Fibroblast of lung (primary cell): ENCODE measurements around the gene WNT2B. TPM values are rescaled to one million over a fixed set of nuclear protein-coding genes. Genes with fewer than 3 reads are reported as not detected.

ENCODE experiments used
- DNase-seq, 2 donors: peaks; one replicate each; pipeline versions ENCODE4 v3.0.0 to v3.0.0-alpha.2; 2010; ENCODE audit warnings: low read depth in 2 of 2
- H2AFZ ChIP-seq: 2 replicates; pipeline ENCODE4 v1.5.1; 2012; ENCODE audit warnings: low read length, control low read depth, inconsistent platforms
- H3K27ac ChIP-seq: 2 replicates; pipeline ENCODE4 v1.5.1; 2011; ENCODE audit warnings: low read length, control low read depth; ENCODE audit not compliant: insufficient read depth
- H3K27me3 ChIP-seq: 2 replicates; pipeline ENCODE4 v1.5.1; 2011; ENCODE audit warnings: mild to moderate bottlenecking, low read length; ENCODE audit not compliant: control insufficient read depth, insufficient read depth
- H3K36me3 ChIP-seq: 2 replicates; pipeline ENCODE4 v1.5.1; 2011; ENCODE audit warnings: low read length; ENCODE audit not compliant: control insufficient read depth, insufficient read depth
- H3K4me1 ChIP-seq: 2 replicates; pipeline ENCODE4 v1.5.1; 2011; ENCODE audit warnings: low read length; ENCODE audit not compliant: control insufficient read depth, insufficient read depth; ENCODE audit errors: extremely low read depth
- H3K4me2 ChIP-seq: 2 replicates; pipeline ENCODE4 v1.5.1; 2011; ENCODE audit warnings: low read length, control low read depth; ENCODE audit not compliant: insufficient read depth; ENCODE audit errors: extremely low read depth
- H3K4me3 ChIP-seq, 4 experiments: fragments of 200-600 bp in 1 of 4; sonication (generic) in 1 of 4; replicated peaks in 1 of 4; 2 replicates each; pipeline ENCODE4 v1.5.1; 2011 to 2016; ENCODE audit warnings: low read length in 4 of 4, low read depth in 3 of 4, mild to moderate bottlenecking in 3 of 4, control low read depth in 2 of 4, inconsistent platforms in 1 of 4, mixed read lengths in 1 of 4; ENCODE audit not compliant: insufficient read depth in 1 of 4; ENCODE audit errors: control extremely low read depth in 1 of 4
- H3K79me2 ChIP-seq: 2 replicates; pipeline ENCODE4 v1.5.1; 2012; ENCODE audit warnings: mild to moderate bottlenecking, low read length, inconsistent platforms; ENCODE audit not compliant: control insufficient read depth, insufficient read depth
- H3K9ac ChIP-seq: 2 replicates; pipeline ENCODE4 v1.5.1; 2011; ENCODE audit warnings: mild to moderate bottlenecking, low read length, control low read depth; ENCODE audit not compliant: insufficient read depth
- H3K9me3 ChIP-seq: 2 replicates; pipeline ENCODE4 v1.5.1; 2012; ENCODE audit warnings: low read depth, low read length; ENCODE audit not compliant: control insufficient read depth, insufficient read depth
- H4K20me1 ChIP-seq: 2 replicates; pipeline ENCODE4 v1.5.1; 2011; ENCODE audit warnings: low read length; ENCODE audit not compliant: control insufficient read depth, insufficient read depth; ENCODE audit errors: extremely low read depth
- CTCF ChIP-seq, 2 donors: IDR thresholded peaks in 1 of 2; conservative IDR thresholded peaks in 1 of 2; 1 replicate in 1 of 2; 2 replicates in 1 of 2; pipeline ENCODE4 v1.5.1; 2011 to 2012; ENCODE audit warnings: low read length in 2 of 2, control low read depth in 1 of 2, inconsistent platforms in 1 of 2, low read depth in 1 of 2, mild to moderate bottlenecking in 1 of 2
- EZH2 ChIP-seq: IDR thresholded peaks from 2 replicates; pipeline ENCODE4 v1.5.1; 2012; ENCODE audit warnings: low read length, control low read depth, mild to moderate bottlenecking; ENCODE audit errors: missing control alignments
- polyA plus RNA-seq, 2 donors: library from polyadenylated mRNA; depleted of rRNA in 1 of 2; stranded (reverse) in 1 of 2; unstranded in 1 of 2; fragments of >200 nt; gene quantifications; 2 replicates each; pipeline ENCODE4 v1.2.1, GENCODE V29; 2011 to 2012; ENCODE audit warnings: missing spikeins in 1 of 2
- total RNA-seq: library from RNA; depleted of rRNA; stranded (reverse); fragments of >200 nt; gene quantifications from 2 replicates; pipeline ENCODE4 v1.2.1, GENCODE V29; 2014

WNT2B gene
- total and polyA plus RNA-seq, 2 donors (not counting 1 experiment from before 2014, with no cell fraction given), result 2.0 to 3.5 TPM

- DNase-seq, result no peak
- no peaks in the 10 kb centered on the region for H3K79me2 ChIP-seq
- no peak overlapping the region for H3K4me2 ChIP-seq
- no peaks in the 10 kb centered on the region for H4K20me1 ChIP-seq
- H3K27me3 ChIP-seq, result peaks cover 16% of the 10 kb centered on the region
- H3K4me3 ChIP-seq, result no peak overlapping the region
- H3K4me1 ChIP-seq, result peaks cover 4% of the 10 kb centered on the region
- H3K9ac ChIP-seq, result no peak overlapping the region
- no peak overlapping the region for H3K27ac ChIP-seq
- H3K36me3 ChIP-seq, result no peaks in the 10 kb centered on the region
- no peaks in the 10 kb centered on the region for H3K9me3 ChIP-seq
- H2AFZ ChIP-seq, result no peak overlapping the region
- TF ChIP-seq EZH2 (no peak), CTCF (conservative IDR thresholded peaks at IDR 0.05 in 1 of 2, IDR thresholded peaks at IDR 0.05 in 1 of 2; ENCODE audit: low read depth in 1 of 2, low read length in 2 of 2) (no peak)
Observed at GRCh38 chr1:112509660-112510178, 954 bp downstream of the WNT2B start.

- Histone ChIP-seq H4K20me1 (no peaks in the 10 kb centered on the region), H3K9me3 (no peaks in the 10 kb centered on the region), H3K27me3 (peaks cover 14% of the 10 kb centered on the region), H2AFZ (no peak overlapping the region), H3K27ac (no peak overlapping the region), H3K9ac (no peak overlapping the region), H3K36me3 (no peaks in the 10 kb centered on the region), H3K4me3 (no peak overlapping the region), H3K4me1 (peaks cover 11% of the 10 kb centered on the region), H3K4me2 (no peak overlapping the region), H3K79me2 (no peaks in the 10 kb centered on the region)
- TF ChIP-seq CTCF (conservative IDR thresholded peaks at IDR 0.05 in 1 of 2, IDR thresholded peaks at IDR 0.05 in 1 of 2; ENCODE audit: low read depth in 1 of 2, low read length in 2 of 2) (no peak), EZH2 (no peak)
- DNase-seq, result no peak
Observed at GRCh38 chr1:112510340-112510739, 1.6 kb downstream of the WNT2B start.

- Histone ChIP-seq H3K4me3 (no peak overlapping the region), H3K9ac (no peak overlapping the region), H3K4me2 (no peak overlapping the region), H3K27ac (no peak overlapping the region), H3K27me3 (peaks cover 14% of the 10 kb centered on the region), H3K79me2 (no peaks in the 10 kb centered on the region), H4K20me1 (no peaks in the 10 kb centered on the region), H3K36me3 (no peaks in the 10 kb centered on the region), H3K9me3 (no peaks in the 10 kb centered on the region), H2AFZ (no peak overlapping the region), H3K4me1 (peaks cover 17% of the 10 kb centered on the region)
- no peak for DNase-seq
- TF ChIP-seq CTCF (conservative IDR thresholded peaks at IDR 0.05 in 1 of 2, IDR thresholded peaks at IDR 0.05 in 1 of 2; ENCODE audit: low read depth in 1 of 2, low read length in 2 of 2) (no peak), EZH2 (no peak)
Observed at GRCh38 chr1:112511897-112512296, 3.1 kb downstream of the WNT2B start.
